NCI-H2171 (cell line): ENCODE measurements around the gene FTH1.
A peak's percentile ranks its signal among the peaks of the same experiment; 100 is the strongest.
"Not testable (repeated sequence)": the region's sequence is repeated elsewhere in the genome, so short reads cannot be mapped to it uniquely, and the experiment has no call there.

ENCODE experiments used
- DNase-seq: peaks from one replicate; lab custom pipeline; 2025; lab: John Stamatoyannopoulos, UW

Gene FTH1

GRCh38 chr11:61967116-61967923 lies at the start of gene FTH1:
FTH1 (minus strand) TSS chr11:61967634; CDS start chr11:61967425, 209 bp downstream.
- peak; percentile 91 for DNase-seq

- no peak for DNase-seq
Observed at GRCh38 chr11:62015615-62016014, 48.2 kb upstream of the FTH1 start.

- no peak for DNase-seq
Observed at GRCh38 chr11:62013537-62014476, 46.4 kb upstream of the FTH1 start.

- DNase-seq: no peak
Observed at GRCh38 chr11:62012832-62013461, 45.5 kb upstream of the FTH1 start.

GRCh38 chr11:62012451-62012831 lies 45.0 kb upstream of the FTH1 start:
- DNase-seq: no peak

- DNase-seq: no peak
Observed at GRCh38 chr11:62011881-62012280, 44.4 kb upstream of the FTH1 start.

- no peak for DNase-seq
Observed at GRCh38 chr11:62010935-62011528, 43.6 kb upstream of the FTH1 start.

- no peak for DNase-seq
Observed at GRCh38 chr11:62008193-62008592, 40.8 kb upstream of the FTH1 start.

- no peak for DNase-seq
Observed at GRCh38 chr11:62004473-62004872, 37.0 kb upstream of the FTH1 start.

- DNase-seq: not testable (repeated sequence)
Observed at GRCh38 chr11:62002283-62002682, 34.8 kb upstream of the FTH1 start.

GRCh38 chr11:62001450-62002191 lies 34.2 kb upstream of the FTH1 start:
- DNase-seq: no peak

- no peak for DNase-seq
Observed at GRCh38 chr11:62000539-62001446, 33.4 kb upstream of the FTH1 start.

GRCh38 chr11:61999141-61999975 lies 31.9 kb upstream of the FTH1 start:
- DNase-seq: no peak

- no peak for DNase-seq
Observed at GRCh38 chr11:61996933-61997332, 29.5 kb upstream of the FTH1 start.

GRCh38 chr11:61994981-61995380 lies 27.5 kb upstream of the FTH1 start:
- no peak for DNase-seq

GRCh38 chr11:61985869-61986268 lies 18.4 kb upstream of the FTH1 start:
- DNase-seq: no peak

- DNase-seq: no peak
Observed at GRCh38 chr11:61983419-61983818, 16.0 kb upstream of the FTH1 start.

GRCh38 chr11:61980783-61981541 lies 13.5 kb upstream of the FTH1 start:
- DNase-seq: no peak
